ENCODE data around the gene IQGAP3.

DNA sequence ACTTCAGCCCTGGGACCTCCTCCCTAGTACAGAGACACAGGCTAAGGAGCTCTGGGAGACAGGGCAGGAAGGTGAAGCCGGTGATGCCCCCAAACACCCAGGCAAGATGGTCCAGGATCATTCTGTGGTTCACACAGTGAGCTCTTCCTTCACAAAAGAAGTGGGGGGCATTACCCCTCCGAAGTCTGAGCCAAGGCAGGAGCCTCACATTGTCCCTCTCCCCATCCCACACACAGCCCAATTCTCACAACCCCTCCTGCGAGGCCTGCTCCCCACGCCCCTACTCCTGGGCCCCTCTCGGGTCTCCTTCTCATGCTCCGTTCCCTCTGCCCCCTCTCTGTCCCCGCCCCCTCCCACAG, 82.5 kb downstream of the IQGAP3 start:
- TF ChIP-seq EP300 (conservative IDR thresholded peaks at IDR 0.05; ENCODE audit: poor library complexity, severe bottlenecking) (no peak), CTCF (IDR thresholded peaks at IDR 0.05; ENCODE audit: poor library complexity, severe bottlenecking) (no peak)
